Endothelial cell of umbilical vein (primary cell): ENCODE measurements around the gene ZNF618. TPM values are rescaled to one million over a fixed set of nuclear protein-coding genes. Genes with fewer than 3 reads are reported as not detected.

ENCODE experiments used
- BruUV-seq: library from RNA; stranded (reverse); fragments of 400-500 nt; replicated peaks from 2 replicates; lab custom pipeline; 2021; lab: Mats Ljungman, UMichigan
- CTCF ChIA-PET: fragments of 300-600, 350-600 bp; sonication (Branson Sonifier 250); formaldehyde crosslinking; loops from one replicate; lab custom pipeline; 2021; ENCODE audit warnings: antibody characterized with exemption, inconsistent platforms; lab: Charles Lee
- POLR2A ChIA-PET: fragments of 300-600, 350-600 bp; sonication (Branson Sonifier 250); formaldehyde crosslinking; loops from one replicate; lab custom pipeline; 2021; ENCODE audit warnings: antibody characterized with exemption, inconsistent platforms; lab: Charles Lee
- DNase-seq: peaks from one replicate; pipeline ENCODE4 v3.0.0-alpha.2; 2011; ENCODE audit warnings: low read depth, low spot score
- FAIRE-seq: peaks from 2 replicates; lab custom pipeline; 2011; peaks lifted over from hg19 to GRCh38; lab: Jason Lieb, UNC
- H2AFZ ChIP-seq: 2 replicates; pipeline ENCODE4 v1.6.0; 2012; ENCODE audit warnings: low read depth, low read length, control low read depth, inconsistent platforms
- H3K27ac ChIP-seq: 2 replicates; pipeline ENCODE4 v1.5.1; 2011; ENCODE audit warnings: low read depth, mild to moderate bottlenecking, control low read depth, low read length, moderate library complexity; ENCODE audit not compliant: insufficient read depth
- H3K27me3 ChIP-seq, 2 experiments: 2 replicates each; pipeline versions ENCODE4 v1.6.0 to v1.6.1; 2011; ENCODE audit warnings: low read length in 2 of 2, mixed read lengths in 1 of 2; ENCODE audit not compliant: control insufficient read depth in 2 of 2, insufficient read depth in 2 of 2
- H3K36me3 ChIP-seq, 2 experiments: 2 replicates in 1 of 2; 3 replicates in 1 of 2; pipeline ENCODE4 v1.5.1; 2011; ENCODE audit warnings: low read length in 2 of 2, mild to moderate bottlenecking in 1 of 2, moderate library complexity in 1 of 2; ENCODE audit not compliant: control insufficient read depth in 2 of 2, insufficient read depth in 2 of 2; ENCODE audit errors: extremely low read depth in 1 of 2
- H3K4me1 ChIP-seq: 3 replicates; pipeline ENCODE4 v1.5.1; 2011; ENCODE audit warnings: mild to moderate bottlenecking, low read length; ENCODE audit not compliant: control insufficient read depth, insufficient read depth; ENCODE audit errors: extremely low read depth
- H3K4me2 ChIP-seq: 2 replicates; pipeline ENCODE4 v1.6.1; 2011; ENCODE audit warnings: low read length, control low read depth, mixed read lengths; ENCODE audit not compliant: insufficient read depth
- H3K4me3 ChIP-seq, 3 experiments: fragments of 200-600 bp in 1 of 3; sonication (generic), shearing (Covaris generic) in 1 of 3; replicated peaks in 1 of 3; 2 replicates each; pipeline ENCODE4 v1.5.1; 2011 to 2016; ENCODE audit warnings: control low read depth in 3 of 3, low read length in 3 of 3, mild to moderate bottlenecking in 2 of 3, inconsistent platforms in 1 of 3, low read depth in 1 of 3, moderate library complexity in 1 of 3; ENCODE audit not compliant: insufficient read depth in 1 of 3
- H3K79me2 ChIP-seq: 2 replicates; pipeline ENCODE4 v1.6.0; 2012; ENCODE audit warnings: low read length, inconsistent platforms; ENCODE audit not compliant: control insufficient read depth, insufficient read depth
- H3K9ac ChIP-seq: replicated peaks from 2 replicates; pipeline ENCODE3; 2011; ENCODE audit warnings: low read length, control low read depth; ENCODE audit not compliant: insufficient read depth; ENCODE audit errors: extremely low read depth
- H3K9me1 ChIP-seq: replicated peaks from 3 replicates; pipeline ENCODE4 v1.6.0; 2011; ENCODE audit warnings: mild to moderate bottlenecking, low read length; ENCODE audit not compliant: control insufficient read depth, insufficient read depth; ENCODE audit errors: extremely low read depth
- H3K9me3 ChIP-seq: replicated peaks from 2 replicates; pipeline ENCODE4 v1.5.1; 2012; ENCODE audit warnings: low read length, inconsistent platforms; ENCODE audit not compliant: control insufficient read depth, insufficient read depth
- H4K20me1 ChIP-seq: replicated peaks from 2 replicates; pipeline ENCODE3; 2011; ENCODE audit warnings: mild to moderate bottlenecking, low read length; ENCODE audit not compliant: control insufficient read depth, insufficient read depth; ENCODE audit errors: extremely low read depth
- EZH2 ChIP-seq: IDR thresholded peaks from 2 replicates; pipeline ENCODE4 v1.6.1; 2012; ENCODE audit warnings: borderline replicate concordance, low read depth, mild to moderate bottlenecking, moderate library complexity, low read length, inconsistent platforms; ENCODE audit not compliant: severe bottlenecking
- FOS ChIP-seq: IDR thresholded peaks from 2 replicates; pipeline ENCODE4 v1.6.1; 2011; ENCODE audit warnings: mild to moderate bottlenecking, low read length, moderate library complexity, borderline replicate concordance; ENCODE audit not compliant: insufficient read depth
- GATA2 ChIP-seq: IDR thresholded peaks from 2 replicates; pipeline ENCODE4 v1.7.0; 2011; ENCODE audit warnings: low read depth, mild to moderate bottlenecking, moderate library complexity, mixed read lengths, low read length; ENCODE audit not compliant: insufficient read length, insufficient read depth
- JUN ChIP-seq: IDR thresholded peaks from 2 replicates; pipeline ENCODE4 v1.6.1; 2011; ENCODE audit warnings: borderline replicate concordance, low read depth; ENCODE audit not compliant: insufficient read length, insufficient read depth
- MAX ChIP-seq: IDR thresholded peaks from 2 replicates; pipeline ENCODE4 v1.6.1; 2011; ENCODE audit not compliant: insufficient read depth, insufficient read length
- MYC ChIP-seq: IDR thresholded peaks from one replicate; pipeline ENCODE4 v1.6.1; 2011; ENCODE audit warnings: mild to moderate bottlenecking, low read depth, low read length
- POLR2A ChIP-seq: IDR thresholded peaks from 2 replicates; pipeline ENCODE4 v1.6.1; 2012; ENCODE audit warnings: low read depth, mild to moderate bottlenecking, control low read depth, low read length
- POLR2AphosphoS5 ChIP-seq: IDR thresholded peaks from 2 replicates; pipeline ENCODE4 v1.6.1; 2012; ENCODE audit warnings: low read depth, mild to moderate bottlenecking, control low read depth, low read length, moderate library complexity; ENCODE audit not compliant: insufficient read depth
- dilution Hi-C: fragments of 300-500 bp; cut with MboI; formaldehyde crosslinking; loops from one replicate; pipeline ENCODE4 v1.15.0; 2019; ENCODE audit warnings: low sequenced_read_pairs; ENCODE audit not compliant: extremely low pct_ligation_motif_present
- intact Hi-C: fragments of 100-400 bp; cut with micrococcal nuclease; formaldehyde crosslinking; loops from one replicate; pipeline ENCODE4 v1.10.0; 2022
- polyA plus RNA-seq, 4 experiments: library from polyadenylated mRNA; depleted of rRNA in 3 of 4; stranded (reverse) in 3 of 4; unstranded in 1 of 4; fragments of >200 nt; gene quantifications; 2 replicates each; pipeline versions ENCODE4 v1.2.1 to v1.2.3, GENCODE V29; 2011 to 2012; ENCODE audit warnings: missing spikeins in 1 of 4
- total RNA-seq: library from RNA; stranded (reverse); gene quantifications from 2 replicates; pipeline ENCODE4 v1.2.3, GENCODE V29; 2021

The ZNF618 gene
- total and polyA plus RNA-seq, 2 donors (not counting 3 experiments of a cell fraction or from before 2014, with no cell fraction given) = 22.6 to 80.3 TPM

- ChIA-PET CTCF (no interaction called here), POLR2A (no interaction called here)
- H2AFZ ChIP-seq = no peak overlapping the region
- H3K79me2 ChIP-seq = no peaks in the 10 kb centered on the region
- H3K4me2 ChIP-seq = no peak overlapping the region
- dilution Hi-C loops (loop anchor here (25.0 kb wide), 1 partner anchor 199 kb away; no protein-coding TSS in a partner anchor), intact Hi-C loops (no loop called here)
- H3K4me3 ChIP-seq = no peak overlapping the region
- H3K4me1 ChIP-seq = no peaks in the 10 kb centered on the region
- H3K9me3 ChIP-seq = no peaks in the 10 kb centered on the region
- DNase-seq (no peak), FAIRE-seq (no peak)
- H3K9me1 ChIP-seq = no peaks in the 10 kb centered on the region
- H3K27ac ChIP-seq = no peak overlapping the region
- no peak overlapping the region for H3K9ac ChIP-seq
- TF ChIP-seq GATA2 = no peak
- TF ChIP-seq POLR2A = no peak
- H3K27me3 ChIP-seq = peaks cover 7 to 18% of the 10 kb centered on the region in 2 experiments
- no peaks in the 10 kb centered on the region for H4K20me1 ChIP-seq
- no TSS peak for BruUV-seq
- no peaks in the 10 kb centered on the region for H3K36me3 ChIP-seq
Observed at GRCh38 chr9:114088571-114089170, 212.6 kb downstream of the ZNF618 start.

GRCh38 chr9:114089206-114089840 lies 213.2 kb downstream of the ZNF618 start:
- no peaks in the 10 kb centered on the region for H3K36me3 ChIP-seq
- dilution Hi-C loops = loop anchor here (25.0 kb wide), 1 partner anchor 198 kb away; no protein-coding TSS in a partner anchor
- no peak for TF ChIP-seq FOS
- TF ChIP-seq POLR2A = no peak
- TF ChIP-seq JUN = no peak
- no peak for TF ChIP-seq MYC
- no peak for TF ChIP-seq MAX
- TF ChIP-seq POLR2AphosphoS5 = no peak
- TF ChIP-seq EZH2 = no peak
- no peaks in the 10 kb centered on the region for H3K9me1 ChIP-seq
- CTCF ChIA-PET = interaction anchor here (0.6 to 1.5 kb wide), 2 partner anchors 20 to 202 kb away, joined by 5 to 6 read pairs; no protein-coding TSS in a partner anchor
- no peak for DNase-seq
- no peaks in the 10 kb centered on the region for H3K4me1 ChIP-seq
- POLR2A ChIA-PET = no interaction called here
- intact Hi-C loops = no loop called here
- no peaks in the 10 kb centered on the region for H4K20me1 ChIP-seq
- H3K9ac ChIP-seq = no peak overlapping the region
- H3K9me3 ChIP-seq = no peaks in the 10 kb centered on the region
- H3K27me3 ChIP-seq = peaks cover 4 to 18% of the 10 kb centered on the region in 2 experiments
- FAIRE-seq = no peak
- H3K4me3 ChIP-seq = no peak overlapping the region
- H2AFZ ChIP-seq = no peak overlapping the region
- no TSS peak for BruUV-seq
- no peak overlapping the region for H3K27ac ChIP-seq
- no peak overlapping the region for H3K4me2 ChIP-seq
- no peaks in the 10 kb centered on the region for H3K79me2 ChIP-seq
